HepG2 (cell line): ENCODE data around the gene CADM4. TPM values are rescaled to one million over a fixed set of nuclear protein-coding genes. Genes with fewer than 3 reads are reported as not detected.

ENCODE experiments used
- BRD4 ChIP-seq: sonication (generic); formaldehyde crosslinking; IDR thresholded peaks from 2 replicates; pipeline ENCODE4 v1.4.0; 2020; ENCODE audit warnings: missing genetic modification reagents
- DBP ChIP-seq: sonication (generic); formaldehyde crosslinking; IDR thresholded peaks from 2 replicates; pipeline ENCODE4 v1.4.0; 2020; ENCODE audit warnings: missing genetic modification reagents; ENCODE audit errors: not compliant biosample characterization
- E2F5 ChIP-seq: sonication (generic); formaldehyde crosslinking; conservative IDR thresholded peaks from 2 replicates; pipeline ENCODE4 v1.4.0; 2020; ENCODE audit warnings: missing genetic modification reagents
- ERF ChIP-seq: IDR thresholded peaks from 2 replicates; pipeline ENCODE4 v1.6.1; 2018; ENCODE audit warnings: missing biosample characterization, missing genetic modification reagents
- GLI4 ChIP-seq: sonication (generic); formaldehyde crosslinking; IDR thresholded peaks from 2 replicates; pipeline ENCODE4 v1.5.1; 2020; ENCODE audit warnings: missing genetic modification reagents, mild to moderate bottlenecking, moderate library complexity, borderline replicate concordance
- HMGXB3 ChIP-seq: sonication (generic); formaldehyde crosslinking; IDR thresholded peaks from 2 replicates; pipeline ENCODE4 v1.4.0; 2020; ENCODE audit warnings: missing genetic modification reagents, borderline replicate concordance
- MLX ChIP-seq: IDR thresholded peaks from 2 replicates; pipeline ENCODE4 v1.6.1; 2016
- TRIM22 ChIP-seq: fragments of 450-650 bp; IDR thresholded peaks from 2 replicates; pipeline ENCODE4 v1.6.1; 2017
- ZNF878 ChIP-seq: sonication (generic); formaldehyde crosslinking; IDR thresholded peaks from 2 replicates; pipeline ENCODE4 v1.8.1; 2023; ENCODE audit warnings: mild to moderate bottlenecking, missing genetic modification reagents, moderate library complexity
- polyA plus RNA-seq, 8 experiments: library from polyadenylated mRNA; depleted of rRNA in 3 of 8; stranded (reverse) in 7 of 8; unstranded in 1 of 8; fragments of >200 nt; fragmentation: Illumina TruSeq in 4 of 8; extraction: Trizol in 4 of 8; gene quantifications; 2 replicates each; pipeline versions ENCODE4 v1.2.1 to v1.2.3, GENCODE V29; 2011 to 2016; ENCODE audit warnings: low read depth in 4 of 8, missing spikeins in 1 of 8, mixed read lengths in 1 of 8; ENCODE audit not compliant: insufficient read depth in 1 of 8
- total RNA-seq, 5 experiments: library from RNA; depleted of rRNA; stranded (reverse); fragments of >200 nt; fragmentation: Illumina TruSeq; extraction: Trizol; gene quantifications; 2 replicates each; pipeline ENCODE4 v1.2.3, GENCODE V29; 2016; ENCODE audit warnings: low read depth in 1 of 5

The CADM4 gene
- total and polyA plus RNA-seq, 2 of the 13 experiments (the other 11 are each of a cell fraction or from before 2014, with no cell fraction given) = 8.5 to 16.0 TPM

- no peak for TF ChIP-seq TRIM22
- no peak for TF ChIP-seq MLX (CRISPR knock-in tag)
- no peak for TF ChIP-seq E2F5 (CRISPR knock-in tag)
- TF ChIP-seq ERF = no peak
- TF ChIP-seq HMGXB3 (CRISPR knock-in tag) = no peak
- no peak for TF ChIP-seq DBP (CRISPR knock-in tag)
- TF ChIP-seq BRD4 = no peak
- no peak for TF ChIP-seq ZNF878 (CRISPR knock-in tag)
- no peak for TF ChIP-seq GLI4 (CRISPR knock-in tag)
Measured at GRCh38 chr19:43609872-43610271, 29.8 kb downstream of the CADM4 start (continued).
